Gastrocnemius medialis (tissue), 4 donors: ENCODE measurements around the gene ZNF652.

Experiments
- CTCF ChIP-seq, 5 experiments: fragments of 450-650 bp in 3 of 5; fragments of 200-600 bp in 2 of 5; sonication (generic) in 2 of 5; IDR thresholded peaks in 4 of 5; conservative IDR thresholded peaks in 1 of 5; 1 replicate in 4 of 5; 2 replicates in 1 of 5; pipeline ENCODE4 v1.5.1; 2016 to 2019; ENCODE audit warnings: antibody characterized with exemption in 5 of 5, mild to moderate bottlenecking in 3 of 5, moderate library complexity in 3 of 5
- POLR2A ChIP-seq, 2 donors: fragments of 450-650 bp; IDR thresholded peaks; one replicate each; pipeline ENCODE4 v1.6.1; 2017; ENCODE audit warnings: antibody characterized with exemption in 2 of 2, mild to moderate bottlenecking in 2 of 2, moderate library complexity in 2 of 2

- no peak for TF ChIP-seq CTCF (IDR thresholded peaks at IDR 0.05 in 4 of 5, conservative IDR thresholded peaks at IDR 0.05 in 1 of 5)
- TF ChIP-seq POLR2A (IDR thresholded peaks at IDR 0.05): no peak
These were observed 62.1 kb downstream of the ZNF652 start for GRCh38 chr17:49299996-49300395.
